Measurements from ENCODE around the gene ADAMTS1.

ADAMTS1 gene

DNA sequence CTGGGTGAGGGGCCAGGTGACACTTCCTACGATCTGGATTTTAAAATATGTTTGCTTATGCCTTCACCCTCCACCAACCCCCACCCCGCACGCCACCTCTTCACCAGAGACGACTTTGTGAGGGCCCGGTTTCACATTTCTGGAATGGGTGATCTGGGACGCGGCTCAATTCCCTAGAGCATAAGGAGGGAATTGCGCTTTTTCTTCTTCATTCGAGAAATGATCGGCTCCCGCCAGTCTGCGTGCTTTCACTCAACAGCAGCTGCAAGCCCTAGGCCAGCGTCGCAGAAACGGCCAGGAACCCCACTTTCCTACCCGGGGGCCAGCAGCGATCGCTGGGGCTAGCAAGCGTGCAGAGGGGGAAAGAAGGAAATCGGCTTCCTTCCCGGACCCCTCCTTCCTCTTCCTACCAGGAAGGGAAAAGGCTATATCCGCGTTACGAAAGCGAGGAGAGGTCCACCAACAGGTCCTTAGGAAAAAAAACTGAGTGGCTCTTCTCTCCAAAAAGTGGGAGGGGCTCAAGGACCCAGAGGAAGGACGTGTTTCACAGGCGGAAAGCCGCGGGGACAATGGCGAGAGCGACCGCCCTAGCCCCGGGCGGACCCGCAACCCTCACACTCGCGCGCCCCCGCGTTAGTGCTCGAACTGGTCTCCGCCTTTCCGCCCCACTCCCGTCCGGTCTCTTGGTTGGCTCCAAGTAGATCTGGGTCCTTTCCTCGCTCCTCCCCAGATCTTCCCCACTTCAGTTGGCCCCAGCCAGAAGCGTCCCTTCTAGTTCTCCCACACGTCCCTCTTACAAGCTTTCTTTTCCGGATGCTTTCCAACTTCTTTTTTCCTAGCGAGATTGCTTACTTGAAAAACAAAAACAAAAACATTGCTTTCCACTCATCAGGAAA lies 1.1 kb upstream of the ADAMTS1 start:
- DNase-seq (ENCODE audit: low spot score), result peak; percentile 53
- H3K27ac ChIP-seq, result peak overlapping the region; percentile 46
- ChIA-PET POLR2A (ENCODE audit: low non-redundant PET) (interaction anchor here (0.7 kb wide), 1 partner anchor 1246 kb away, joined by 4 read pairs; no protein-coding TSS in a partner anchor), CTCF (interaction anchor here (0.5 to 1.2 kb wide), 9 partner anchors 13 to 1899 kb away, joined by 3 to 4 read pairs (median 3); no protein-coding TSS in a partner anchor)
- TF ChIP-seq CTCF (conservative IDR thresholded peaks at IDR 0.05; ENCODE audit: low read depth), result peak; percentile 27; the same call in 1 of the 2 replicates

GRCh38 chr21:26845759-26846035 lies 488 bp upstream of the ADAMTS1 start:
- H3K27ac ChIP-seq, result peak overlapping the region; percentile 46
- TF ChIP-seq CTCF (conservative IDR thresholded peaks at IDR 0.05; ENCODE audit: low read depth), result no peak
- peak; percentile 15 for DNase-seq (ENCODE audit: low spot score)
- CTCF ChIA-PET, result interaction anchor here (0.5 to 0.9 kb wide), 8 partner anchors 19 to 1899 kb away, joined by 3 to 4 read pairs (median 3); no protein-coding TSS in a partner anchor
- POLR2A ChIA-PET (ENCODE audit: low non-redundant PET), result interaction anchor here (0.7 kb wide), 1 partner anchor 1247 kb away, joined by 4 read pairs; no protein-coding TSS in a partner anchor

DNA sequence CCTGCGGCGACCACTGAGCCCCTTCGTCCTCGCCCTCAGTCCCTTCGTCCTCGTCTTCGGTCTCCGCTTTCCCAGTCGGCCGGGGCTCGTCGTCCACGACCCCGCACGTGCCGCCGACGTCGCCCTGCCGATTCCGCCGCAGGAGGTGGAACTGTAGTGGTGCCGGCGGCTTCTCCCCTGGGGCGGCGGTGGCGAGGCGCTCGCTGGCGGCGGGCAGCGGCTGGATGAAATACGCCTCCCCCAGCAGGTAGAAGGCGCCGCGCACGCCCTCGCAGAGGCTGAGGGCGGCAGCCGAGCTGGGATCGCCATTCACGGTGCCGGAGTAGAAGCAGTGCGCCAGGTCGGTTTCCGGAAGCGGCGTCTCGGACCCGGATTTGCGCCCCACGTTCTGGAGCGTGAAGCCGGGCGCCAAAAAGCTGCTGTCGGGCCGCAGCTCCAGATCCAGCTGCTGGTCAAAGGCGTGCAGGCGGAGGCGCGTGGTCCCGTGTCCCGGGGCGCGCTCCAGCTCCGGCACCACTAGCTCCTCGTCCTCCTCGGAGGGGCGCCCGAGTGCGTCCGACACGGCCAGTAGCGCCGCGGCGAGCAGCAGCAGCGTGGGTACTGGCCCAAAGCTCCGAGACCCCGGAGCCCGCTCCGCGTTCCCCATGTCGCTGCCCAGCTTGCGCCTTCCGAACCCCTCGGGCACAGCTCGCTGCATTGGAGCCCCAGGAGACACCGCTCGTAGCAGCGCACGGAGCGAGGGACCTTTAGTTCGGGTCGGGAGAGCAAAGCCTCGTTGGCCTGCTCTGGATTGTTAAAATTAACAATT lies 747 bp downstream of the ADAMTS1 start:
- ChIA-PET POLR2A (ENCODE audit: low non-redundant PET) (interaction anchor here (0.6 kb wide), 1 partner anchor 29 kb away, joined by 4 read pairs; no protein-coding TSS in a partner anchor), CTCF (interaction anchor here (0.5 to 1.2 kb wide), 11 partner anchors 9 to 1901 kb away, joined by 3 to 5 read pairs (median 3); no protein-coding TSS in a partner anchor)
- TF ChIP-seq CTCF (conservative IDR thresholded peaks at IDR 0.05; ENCODE audit: low read depth), result peak; percentile 29; the same call in 1 of the 2 replicates
- H3K27ac ChIP-seq, result peak overlapping the region; percentile 46; the same call in 1 of the 2 replicates
- peak; percentile 24 for DNase-seq (ENCODE audit: low spot score)

- DNase-seq (ENCODE audit: low spot score), result peak; percentile 27
- POLR2A ChIA-PET (ENCODE audit: low non-redundant PET), result no interaction called here
- CTCF ChIA-PET, result interaction anchor here (0.6 to 1.2 kb wide), 3 partner anchors 15 to 864 kb away, joined by 3 to 5 read pairs (median 3); no protein-coding TSS in a partner anchor
- TF ChIP-seq CTCF (conservative IDR thresholded peaks at IDR 0.05; ENCODE audit: low read depth), result no peak
- peak overlapping the region; percentile 32 for H3K27ac ChIP-seq
Measured at GRCh38 chr21:26843933-26844257, 1.3 kb downstream of the ADAMTS1 start.

- ChIA-PET POLR2A (ENCODE audit: low non-redundant PET) (no interaction called here), CTCF (interaction anchor here (0.6 to 1.2 kb wide), 2 partner anchors 15 to 865 kb away, joined by 3 read pairs; no protein-coding TSS in a partner anchor)
- 0 out of 2 replicates have a peak, but pooled peaks have one; percentile 14 for TF ChIP-seq CTCF (conservative IDR thresholded peaks at IDR 0.05; ENCODE audit: low read depth)
- DNase-seq (ENCODE audit: low spot score), result peak; percentile 92
- H3K27ac ChIP-seq, result peak overlapping the region; percentile 32
Measured at GRCh38 chr21:26842974-26843932, 2.0 kb downstream of the ADAMTS1 start.
